ENCODE measurements around the gene CEACAM18. TPM values are rescaled to one million over a fixed set of nuclear protein-coding genes. Genes with fewer than 3 reads are reported as not detected.

Gene CEACAM18
- not detected for total RNA-seq

- H3K4me3 ChIP-seq: no peak within 1 kb of the TSS
- DNase-seq (ENCODE audit: low spot score in 2 of 2): peak in 1 of 2 donors; percentile 28
- H3K9me3 ChIP-seq: no peaks in the 10 kb centered on the region
- no peaks in the 10 kb centered on the region for H3K27me3 ChIP-seq
- H3K4me1 ChIP-seq: no peaks in the 10 kb centered on the region
- no peaks in the 10 kb centered on the region for H3K36me3 ChIP-seq
- H3K27ac ChIP-seq: no peak within 1 kb of the TSS
- intact Hi-C loops (cut with DNase I): loop anchor here (10.0 kb wide), 1 partner anchor 296 kb away; no protein-coding TSS in a partner anchor
- no peak for TF ChIP-seq CTCF (IDR thresholded peaks at IDR 0.05)
Measured at GRCh38 chr19:51478381-51479234, at the start of gene CEACAM18. Gene CEACAM18, plus strand, starts transcription at chr19:51478539.

GRCh38 chr19:51430221-51430620 lies 48.1 kb upstream of the CEACAM18 start:
- Histone ChIP-seq H3K27me3 (no peaks in the 10 kb centered on the region), H3K4me1 (no peaks in the 10 kb centered on the region), H3K4me3 (no peak overlapping the region), H3K9me3 (no peaks in the 10 kb centered on the region), H3K36me3 (no peaks in the 10 kb centered on the region), H3K27ac (no peak overlapping the region)
- intact Hi-C loops (cut with DNase I): no loop called here
- TF ChIP-seq CTCF (IDR thresholded peaks at IDR 0.05): no peak
- DNase-seq (ENCODE audit: low spot score in 2 of 2): no peak

- intact Hi-C loops (cut with DNase I): no loop called here
- no peak overlapping the region for H3K27ac ChIP-seq
Measured at GRCh38 chr19:51431124-51431523, 47.2 kb upstream of the CEACAM18 start.

GRCh38 chr19:51433043-51433442 lies 45.3 kb upstream of the CEACAM18 start:
- no peak for TF ChIP-seq CTCF (IDR thresholded peaks at IDR 0.05)

More at GRCh38 chr19:51431124-51431523, 47.2 kb upstream of the CEACAM18 start:
- Histone ChIP-seq H3K27me3 (no peaks in the 10 kb centered on the region), H3K9me3 (no peaks in the 10 kb centered on the region), H3K36me3 (no peaks in the 10 kb centered on the region), H3K4me1 (no peaks in the 10 kb centered on the region), H3K4me3 (no peak overlapping the region)
- TF ChIP-seq CTCF (IDR thresholded peaks at IDR 0.05): no peak
- DNase-seq (ENCODE audit: low spot score in 2 of 2): no peak

GRCh38 chr19:51434456-51434855 lies 43.9 kb upstream of the CEACAM18 start:
- H3K9me3 ChIP-seq: no peaks in the 10 kb centered on the region
- no peaks in the 10 kb centered on the region for H3K36me3 ChIP-seq
- H3K27ac ChIP-seq: no peak overlapping the region
- no peak for TF ChIP-seq CTCF (IDR thresholded peaks at IDR 0.05)
- intact Hi-C loops (cut with DNase I): no loop called here
- H3K4me1 ChIP-seq: no peaks in the 10 kb centered on the region
- no peaks in the 10 kb centered on the region for H3K27me3 ChIP-seq
- H3K4me3 ChIP-seq: no peak overlapping the region
- no peak for DNase-seq (ENCODE audit: low spot score in 2 of 2)

More at GRCh38 chr19:51433043-51433442, 45.3 kb upstream of the CEACAM18 start:
- Histone ChIP-seq H3K4me1 (no peaks in the 10 kb centered on the region), H3K36me3 (no peaks in the 10 kb centered on the region), H3K4me3 (no peak overlapping the region), H3K27me3 (no peaks in the 10 kb centered on the region), H3K9me3 (no peaks in the 10 kb centered on the region), H3K27ac (no peak overlapping the region)
- no peak for DNase-seq (ENCODE audit: low spot score in 2 of 2)
- intact Hi-C loops (cut with DNase I): no loop called here

Data from ascending aorta (tissue), 2 donors.